ENCODE measurements around the gene PRSS38. TPM values are rescaled to one million over a fixed set of nuclear protein-coding genes. Genes with fewer than 3 reads are reported as not detected.

The PRSS38 gene
- total RNA-seq, 1 experiment from 2014 or later: not detected

DNA sequence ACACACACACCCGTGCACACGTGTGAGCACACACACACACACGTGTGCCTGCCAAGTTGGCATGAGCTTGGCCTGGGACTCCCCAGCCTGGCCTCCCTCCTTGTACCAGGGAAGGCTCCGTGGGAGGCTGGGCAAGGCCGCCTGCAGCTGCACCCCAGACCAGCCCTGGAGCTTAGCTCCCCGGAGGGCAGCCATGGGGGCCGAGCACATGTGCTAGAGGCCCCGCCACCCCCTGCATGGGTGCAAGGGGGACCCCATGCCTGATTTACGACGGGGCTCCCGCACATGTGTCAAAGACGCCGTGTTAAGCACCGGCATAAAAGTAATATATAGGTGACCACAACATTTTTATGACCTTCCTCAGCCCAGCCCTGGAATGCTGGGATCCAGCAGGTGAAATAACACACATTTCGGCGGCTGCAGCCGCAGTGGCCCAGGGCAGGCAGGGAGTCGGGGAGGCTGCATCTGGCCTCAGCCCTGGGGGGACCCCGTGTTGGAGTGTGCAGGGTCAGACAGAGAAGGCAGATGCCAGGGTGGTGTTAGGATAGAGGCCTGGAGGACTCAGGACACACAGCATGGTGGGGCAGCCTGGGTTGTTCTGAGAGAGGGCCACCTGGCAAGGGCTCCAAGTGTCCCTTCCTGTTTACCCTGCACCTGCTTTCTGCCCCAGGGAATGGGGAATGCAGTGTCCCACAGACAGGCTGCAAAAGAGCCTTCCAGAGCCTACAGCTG is 75.9 kb downstream of the PRSS38 start:
- TF ChIP-seq ZNF274 (IDR thresholded peaks at IDR 0.05; ENCODE audit: low read depth, low read length) (no peak), RAD21 (IDR thresholded peaks at IDR 0.05; ENCODE audit: low read depth) (no peak), POLR2AphosphoS5 (IDR thresholded peaks at IDR 0.05; ENCODE audit: low read depth, low read length) (no peak), ELF1 (IDR thresholded peaks at IDR 0.05; ENCODE audit: borderline replicate concordance, low read depth) (no peak), POLR2A (IDR thresholded peaks at IDR 0.05; ENCODE audit: borderline replicate concordance, extremely low read depth, insufficient read depth, insufficient read length) (no peak), YY1 (IDR thresholded peaks at IDR 0.05; ENCODE audit: extremely low read depth, insufficient replicate concordance, low read depth, low read length) (no peak), EZH2phosphoT487 (IDR thresholded peaks at IDR 0.05; ENCODE audit: borderline replicate concordance) (no peak), ZFX (IDR thresholded peaks at IDR 0.05) (no peak)
- TF ChIP-seq, protein P1, sequence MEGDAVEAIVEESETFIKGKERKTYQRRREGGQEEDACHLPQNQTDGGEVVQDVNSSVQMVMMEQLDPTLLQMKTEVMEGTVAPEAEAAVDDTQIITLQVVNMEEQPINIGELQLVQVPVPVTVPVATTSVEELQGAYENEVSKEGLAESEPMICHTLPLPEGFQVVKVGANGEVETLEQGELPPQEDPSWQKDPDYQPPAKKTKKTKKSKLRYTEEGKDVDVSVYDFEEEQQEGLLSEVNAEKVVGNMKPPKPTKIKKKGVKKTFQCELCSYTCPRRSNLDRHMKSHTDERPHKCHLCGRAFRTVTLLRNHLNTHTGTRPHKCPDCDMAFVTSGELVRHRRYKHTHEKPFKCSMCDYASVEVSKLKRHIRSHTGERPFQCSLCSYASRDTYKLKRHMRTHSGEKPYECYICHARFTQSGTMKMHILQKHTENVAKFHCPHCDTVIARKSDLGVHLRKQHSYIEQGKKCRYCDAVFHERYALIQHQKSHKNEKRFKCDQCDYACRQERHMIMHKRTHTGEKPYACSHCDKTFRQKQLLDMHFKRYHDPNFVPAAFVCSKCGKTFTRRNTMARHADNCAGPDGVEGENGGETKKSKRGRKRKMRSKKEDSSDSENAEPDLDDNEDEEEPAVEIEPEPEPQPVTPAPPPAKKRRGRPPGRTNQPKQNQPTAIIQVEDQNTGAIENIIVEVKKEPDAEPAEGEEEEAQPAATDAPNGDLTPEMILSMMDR (IDR thresholded peaks at IDR 0.05 in 2 of 3, conservative IDR thresholded peaks at IDR 0.05 in 1 of 3; ENCODE audit: borderline replicate concordance in 1 of 3, insufficient read depth in 1 of 3, low read depth in 2 of 3, low read length in 2 of 3): no peak
- TF ChIP-seq, protein P2, sequence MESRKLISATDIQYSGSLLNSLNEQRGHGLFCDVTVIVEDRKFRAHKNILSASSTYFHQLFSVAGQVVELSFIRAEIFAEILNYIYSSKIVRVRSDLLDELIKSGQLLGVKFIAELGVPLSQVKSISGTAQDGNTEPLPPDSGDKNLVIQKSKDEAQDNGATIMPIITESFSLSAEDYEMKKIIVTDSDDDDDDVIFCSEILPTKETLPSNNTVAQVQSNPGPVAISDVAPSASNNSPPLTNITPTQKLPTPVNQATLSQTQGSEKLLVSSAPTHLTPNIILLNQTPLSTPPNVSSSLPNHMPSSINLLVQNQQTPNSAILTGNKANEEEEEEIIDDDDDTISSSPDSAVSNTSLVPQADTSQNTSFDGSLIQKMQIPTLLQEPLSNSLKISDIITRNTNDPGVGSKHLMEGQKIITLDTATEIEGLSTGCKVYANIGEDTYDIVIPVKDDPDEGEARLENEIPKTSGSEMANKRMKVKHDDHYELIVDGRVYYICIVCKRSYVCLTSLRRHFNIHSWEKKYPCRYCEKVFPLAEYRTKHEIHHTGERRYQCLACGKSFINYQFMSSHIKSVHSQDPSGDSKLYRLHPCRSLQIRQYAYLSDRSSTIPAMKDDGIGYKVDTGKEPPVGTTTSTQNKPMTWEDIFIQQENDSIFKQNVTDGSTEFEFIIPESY (IDR thresholded peaks at IDR 0.05; ENCODE audit: extremely low read depth, insufficient replicate concordance, low read length): no peak
- intact Hi-C loops (cut with micrococcal nuclease): no loop called here
- no peak overlapping the region for H3K9ac ChIP-seq (ENCODE audit: low read length)
- no peak overlapping the region for H3K4me3 ChIP-seq (replicated peaks in 1 of 2; ENCODE audit: low read depth in 1 of 2, low read length in 2 of 2)
- H4K20me1 ChIP-seq (ENCODE audit: insufficient read depth): no peaks in the 10 kb centered on the region
- CTCF ChIA-PET: no interaction called here
- peaks cover 5 to 27% of the 10 kb centered on the region in 2 experiments; a peak in 3 of 4 replicates for H3K4me1 ChIP-seq (ENCODE audit: control insufficient read depth in 1 of 2, insufficient read depth in 2 of 2, low read length in 2 of 2)
- no peak for DNase-seq (ENCODE audit: low read depth, low spot score)
- H2AFZ ChIP-seq (ENCODE audit: low read depth, low read length, poor library complexity, severe bottlenecking): no peak overlapping the region
- POLR2A ChIA-PET: no interaction called here
- no peaks in the 10 kb centered on the region for H3K79me2 ChIP-seq (ENCODE audit: insufficient read depth, low read length)
- no peaks in the 10 kb centered on the region for H3K27me3 ChIP-seq (ENCODE audit: insufficient read depth, low read length)
- no peak overlapping the region for H3K4me2 ChIP-seq (ENCODE audit: low read length)
- H3K27ac ChIP-seq (ENCODE audit: low read depth, low read length): no peak overlapping the region
- H3K9me2 ChIP-seq (ENCODE audit: insufficient read depth): no peaks in the 10 kb centered on the region
- BruUV-seq (replicated peaks): no TSS peak
- no peaks in the 10 kb centered on the region for H3K36me3 ChIP-seq (ENCODE audit: control insufficient read depth in 1 of 2, insufficient read depth in 2 of 2, low read length in 2 of 2)
- RAD21 ChIA-PET (ENCODE audit: low non-redundant PET in 1 of 2, low total read pairs in 2 of 2, uncharacterized antibody in 2 of 2, unreplicated experiment in 2 of 2): no interaction called here
- H3K9me3 ChIP-seq (ENCODE audit: control insufficient read depth in 1 of 2, insufficient read depth in 1 of 2, low read depth in 1 of 2, low read length in 2 of 2): no peaks in the 10 kb centered on the region
- no peak for ATAC-seq
